HG03196 (cell line): ENCODE data around the gene WDSUB1.

Source experiments
- ATAC-seq: cut with Tn5 transposase; IDR thresholded peaks from one replicate; pipeline ENCODE4 v1.9.1; 2021; ENCODE audit not compliant: unreplicated experiment

The WDSUB1 gene

GRCh38 chr2:159266554-159266953 is 19.9 kb downstream of the WDSUB1 start:
- ATAC-seq, result no peak

- no peak for ATAC-seq
Observed at GRCh38 chr2:159265171-159265576, 21.3 kb downstream of the WDSUB1 start.

GRCh38 chr2:159262904-159263303 is 23.6 kb downstream of the WDSUB1 start:
- ATAC-seq, result no peak

- no peak for ATAC-seq
Observed at GRCh38 chr2:159262226-159262625, 24.3 kb downstream of the WDSUB1 start.

- no peak for ATAC-seq
Observed at GRCh38 chr2:159256159-159256558, 30.3 kb downstream of the WDSUB1 start.

- no peak for ATAC-seq
Observed at GRCh38 chr2:159252905-159253304, 33.6 kb downstream of the WDSUB1 start.

- ATAC-seq, result no peak
Observed at GRCh38 chr2:159251296-159252173, 35.0 kb downstream of the WDSUB1 start.

- peak; percentile 78 for ATAC-seq
Observed at GRCh38 chr2:159249990-159250715, 36.4 kb downstream of the WDSUB1 start.

GRCh38 chr2:159246325-159246988 is 40.0 kb downstream of the WDSUB1 start:
- ATAC-seq, result no peak

- no peak for ATAC-seq
Observed at GRCh38 chr2:159243529-159243928, 43.0 kb downstream of the WDSUB1 start.

- ATAC-seq, result no peak
Observed at GRCh38 chr2:159234868-159235267, 51.6 kb downstream of the WDSUB1 start.

- ATAC-seq, result no peak
Observed at GRCh38 chr2:159232456-159233170, 53.9 kb downstream of the WDSUB1 start.

GRCh38 chr2:159230145-159230877 is 56.2 kb downstream of the WDSUB1 start:
- ATAC-seq, result no peak

GRCh38 chr2:159229476-159230144 is 56.9 kb downstream of the WDSUB1 start:
- no peak for ATAC-seq

GRCh38 chr2:159228081-159228581 is 58.4 kb downstream of the WDSUB1 start:
- ATAC-seq, result no peak

GRCh38 chr2:159227467-159227866 is 59.0 kb downstream of the WDSUB1 start:
- ATAC-seq, result no peak

GRCh38 chr2:159226608-159227385 is 59.7 kb downstream of the WDSUB1 start:
- ATAC-seq, result no peak

- ATAC-seq, result peak; percentile 70
Observed at GRCh38 chr2:159226059-159226461, 60.4 kb downstream of the WDSUB1 start.
